ENCODE results near the gene ZKSCAN7.

DNA sequence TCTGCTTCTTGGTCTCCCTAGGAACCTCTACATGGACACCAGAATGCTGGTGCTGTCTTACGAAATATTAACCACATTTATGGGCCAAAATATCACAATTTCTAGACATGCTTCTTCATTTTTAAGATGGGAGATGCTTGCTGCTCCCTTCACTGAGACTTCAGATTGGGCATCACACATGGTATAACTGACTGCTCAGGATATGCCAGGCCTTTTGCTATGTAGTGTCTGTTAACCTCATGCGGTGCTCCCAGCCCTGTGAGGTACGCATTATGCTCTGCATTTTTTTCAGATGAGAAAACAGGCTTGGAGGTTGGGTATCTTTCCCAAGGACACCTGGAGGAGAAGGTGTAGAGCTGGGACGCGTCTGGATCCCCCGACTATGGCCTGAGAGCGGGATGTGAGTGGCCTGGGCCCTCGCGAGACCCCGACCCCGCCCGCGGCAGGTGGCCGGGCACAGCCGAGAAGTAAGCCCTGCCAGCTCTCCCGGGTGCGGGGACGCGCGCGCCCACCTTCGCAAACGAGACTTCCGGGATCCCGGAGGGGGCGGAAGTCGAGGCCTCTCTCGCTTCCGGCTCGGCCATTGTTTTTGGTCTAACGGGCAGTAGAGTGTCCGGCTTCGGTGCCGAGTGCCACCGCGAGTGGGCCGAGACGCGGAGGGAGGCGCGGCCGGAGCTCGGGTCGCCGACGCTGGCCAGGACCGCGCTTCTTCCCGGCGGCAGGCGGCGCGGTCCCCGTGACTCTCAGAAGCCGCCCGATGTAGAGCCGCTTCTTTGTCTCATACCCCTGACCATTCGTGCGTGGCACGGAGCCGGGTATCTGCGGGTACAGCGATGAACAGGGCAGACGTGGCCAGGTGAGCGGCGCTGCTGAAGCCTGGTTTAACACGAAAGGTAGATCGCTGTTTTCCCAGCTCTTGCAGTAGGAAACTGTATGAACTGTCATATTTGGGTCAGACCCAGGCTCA is at the start of gene ZKSCAN7:
- TF ChIP-seq POLR2AphosphoS5 (IDR thresholded peaks at IDR 0.05) (peak; percentile 74), CTCF (IDR thresholded peaks at IDR 0.05; ENCODE audit: poor library complexity, severe bottlenecking) (peak; percentile 36), MXI1 (conservative IDR thresholded peaks at IDR 0.05; ENCODE audit: poor library complexity, severe bottlenecking) (peak; percentile 42), EZH2 (IDR thresholded peaks at IDR 0.05; ENCODE audit: borderline replicate concordance, insufficient read depth, low read length, poor library complexity, severe bottlenecking) (no peak), TAF1 (IDR thresholded peaks at IDR 0.05; ENCODE audit: low read depth) (peak; percentile 41), RAD21 (conservative IDR thresholded peaks at IDR 0.05) (no peak)
